ENCODE results near the gene GRIN2B.

GRCh38 chr12:13948621-13949020 lies 32.8 kb downstream of the GRIN2B start:
- TF ChIP-seq ZNF687 (CRISPR knock-in tag; IDR thresholded peaks at IDR 0.05) (no peak), ZNF589 (CRISPR knock-in tag; conservative IDR thresholded peaks at IDR 0.05) (no peak), FOSL1 (CRISPR knock-in tag; IDR thresholded peaks at IDR 0.05; ENCODE audit: borderline replicate concordance) (no peak), FOSL2 (CRISPR knock-in tag; IDR thresholded peaks at IDR 0.05) (no peak), SETDB1 (CRISPR knock-in tag; IDR thresholded peaks at IDR 0.05; ENCODE audit: borderline replicate concordance) (no peak), KLF13 (CRISPR knock-in tag; IDR thresholded peaks at IDR 0.05) (no peak), ZBTB20 (CRISPR knock-in tag; IDR thresholded peaks at IDR 0.05; ENCODE audit: borderline replicate concordance, low read depth) (no peak), ZNF512 (CRISPR knock-in tag; IDR thresholded peaks at IDR 0.05) (no peak), TAF1 (CRISPR knock-in tag; IDR thresholded peaks at IDR 0.05) (no peak), ZNF550 (CRISPR knock-in tag; IDR thresholded peaks at IDR 0.05; ENCODE audit: borderline replicate concordance) (no peak)
- TF ChIP-seq, protein P1, sequence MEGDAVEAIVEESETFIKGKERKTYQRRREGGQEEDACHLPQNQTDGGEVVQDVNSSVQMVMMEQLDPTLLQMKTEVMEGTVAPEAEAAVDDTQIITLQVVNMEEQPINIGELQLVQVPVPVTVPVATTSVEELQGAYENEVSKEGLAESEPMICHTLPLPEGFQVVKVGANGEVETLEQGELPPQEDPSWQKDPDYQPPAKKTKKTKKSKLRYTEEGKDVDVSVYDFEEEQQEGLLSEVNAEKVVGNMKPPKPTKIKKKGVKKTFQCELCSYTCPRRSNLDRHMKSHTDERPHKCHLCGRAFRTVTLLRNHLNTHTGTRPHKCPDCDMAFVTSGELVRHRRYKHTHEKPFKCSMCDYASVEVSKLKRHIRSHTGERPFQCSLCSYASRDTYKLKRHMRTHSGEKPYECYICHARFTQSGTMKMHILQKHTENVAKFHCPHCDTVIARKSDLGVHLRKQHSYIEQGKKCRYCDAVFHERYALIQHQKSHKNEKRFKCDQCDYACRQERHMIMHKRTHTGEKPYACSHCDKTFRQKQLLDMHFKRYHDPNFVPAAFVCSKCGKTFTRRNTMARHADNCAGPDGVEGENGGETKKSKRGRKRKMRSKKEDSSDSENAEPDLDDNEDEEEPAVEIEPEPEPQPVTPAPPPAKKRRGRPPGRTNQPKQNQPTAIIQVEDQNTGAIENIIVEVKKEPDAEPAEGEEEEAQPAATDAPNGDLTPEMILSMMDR (CRISPR knock-in tag; IDR thresholded peaks at IDR 0.05), result no peak
- TF ChIP-seq, protein P2, sequence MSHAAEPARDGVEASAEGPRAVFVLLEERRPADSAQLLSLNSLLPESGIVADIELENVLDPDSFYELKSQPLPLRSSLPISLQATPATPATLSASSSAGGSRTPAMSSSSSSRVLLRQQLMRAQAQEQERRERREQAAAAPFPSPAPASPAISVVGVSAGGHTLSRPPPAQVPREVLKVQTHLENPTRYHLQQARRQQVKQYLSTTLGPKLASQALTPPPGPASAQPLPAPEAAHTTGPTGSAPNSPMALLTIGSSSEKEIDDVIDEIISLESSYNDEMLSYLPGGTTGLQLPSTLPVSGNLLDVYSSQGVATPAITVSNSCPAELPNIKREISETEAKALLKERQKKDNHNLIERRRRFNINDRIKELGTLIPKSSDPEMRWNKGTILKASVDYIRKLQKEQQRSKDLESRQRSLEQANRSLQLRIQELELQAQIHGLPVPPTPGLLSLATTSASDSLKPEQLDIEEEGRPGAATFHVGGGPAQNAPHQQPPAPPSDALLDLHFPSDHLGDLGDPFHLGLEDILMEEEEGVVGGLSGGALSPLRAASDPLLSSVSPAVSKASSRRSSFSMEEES (CRISPR knock-in tag; IDR thresholded peaks at IDR 0.05), result no peak
- TF ChIP-seq, protein P3, sequence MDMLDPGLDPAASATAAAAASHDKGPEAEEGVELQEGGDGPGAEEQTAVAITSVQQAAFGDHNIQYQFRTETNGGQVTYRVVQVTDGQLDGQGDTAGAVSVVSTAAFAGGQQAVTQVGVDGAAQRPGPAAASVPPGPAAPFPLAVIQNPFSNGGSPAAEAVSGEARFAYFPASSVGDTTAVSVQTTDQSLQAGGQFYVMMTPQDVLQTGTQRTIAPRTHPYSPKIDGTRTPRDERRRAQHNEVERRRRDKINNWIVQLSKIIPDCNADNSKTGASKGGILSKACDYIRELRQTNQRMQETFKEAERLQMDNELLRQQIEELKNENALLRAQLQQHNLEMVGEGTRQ (IDR thresholded peaks at IDR 0.05; ENCODE audit: low read depth, low read length), result no peak
- TF ChIP-seq, protein P3 (CRISPR knock-in tag; IDR thresholded peaks at IDR 0.05; ENCODE audit: borderline replicate concordance), result no peak
- TF ChIP-seq, protein P4, sequence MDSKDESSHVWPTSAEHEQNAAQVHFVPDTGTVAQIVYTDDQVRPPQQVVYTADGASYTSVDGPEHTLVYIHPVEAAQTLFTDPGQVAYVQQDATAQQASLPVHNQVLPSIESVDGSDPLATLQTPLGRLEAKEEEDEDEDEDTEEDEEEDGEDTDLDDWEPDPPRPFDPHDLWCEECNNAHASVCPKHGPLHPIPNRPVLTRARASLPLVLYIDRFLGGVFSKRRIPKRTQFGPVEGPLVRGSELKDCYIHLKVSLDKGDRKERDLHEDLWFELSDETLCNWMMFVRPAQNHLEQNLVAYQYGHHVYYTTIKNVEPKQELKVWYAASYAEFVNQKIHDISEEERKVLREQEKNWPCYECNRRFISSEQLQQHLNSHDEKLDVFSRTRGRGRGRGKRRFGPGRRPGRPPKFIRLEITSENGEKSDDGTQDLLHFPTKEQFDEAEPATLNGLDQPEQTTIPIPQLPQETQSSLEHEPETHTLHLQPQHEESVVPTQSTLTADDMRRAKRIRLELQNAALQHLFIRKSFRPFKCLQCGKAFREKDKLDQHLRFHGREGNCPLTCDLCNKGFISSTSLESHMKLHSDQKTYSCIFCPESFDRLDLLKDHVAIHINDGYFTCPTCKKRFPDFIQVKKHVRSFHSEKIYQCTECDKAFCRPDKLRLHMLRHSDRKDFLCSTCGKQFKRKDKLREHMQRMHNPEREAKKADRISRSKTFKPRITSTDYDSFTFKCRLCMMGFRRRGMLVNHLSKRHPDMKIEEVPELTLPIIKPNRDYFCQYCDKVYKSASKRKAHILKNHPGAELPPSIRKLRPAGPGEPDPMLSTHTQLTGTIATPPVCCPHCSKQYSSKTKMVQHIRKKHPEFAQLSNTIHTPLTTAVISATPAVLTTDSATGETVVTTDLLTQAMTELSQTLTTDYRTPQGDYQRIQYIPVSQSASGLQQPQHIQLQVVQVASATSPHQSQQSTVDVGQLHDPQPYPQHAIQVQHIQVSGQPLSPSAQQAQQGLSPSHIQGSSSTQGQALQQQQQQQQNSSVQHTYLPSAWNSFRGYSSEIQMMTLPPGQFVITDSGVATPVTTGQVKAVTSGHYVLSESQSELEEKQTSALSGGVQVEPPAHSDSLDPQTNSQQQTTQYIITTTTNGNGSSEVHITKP (CRISPR knock-in tag; IDR thresholded peaks at IDR 0.05; ENCODE audit: low read depth), result no peak

Data from HepG2 (cell line).